ENCODE measurements around the gene OPRL1.

The OPRL1 gene

GRCh38 chr20:64080013-64080812, at the start of gene OPRL1:
Gene OPRL1 (plus strand): TSS chr20:64080082. CDS start chr20:64092721, 12,639 bp downstream.
- DNase-seq, result peak; percentile 64

GRCh38 chr20:64030371-64031134, 49.3 kb upstream of the OPRL1 start:
- DNase-seq, result no peak

GRCh38 chr20:64031822-64032314, 48.0 kb upstream of the OPRL1 start:
- no peak for DNase-seq

- DNase-seq, result no peak
Measured at GRCh38 chr20:64032706-64033624, 46.9 kb upstream of the OPRL1 start.

GRCh38 chr20:64033981-64034493, 45.8 kb upstream of the OPRL1 start:
- DNase-seq, result no peak

- DNase-seq, result no peak
Measured at GRCh38 chr20:64035066-64035932, 44.6 kb upstream of the OPRL1 start.

GRCh38 chr20:64035933-64036345, 43.9 kb upstream of the OPRL1 start, which contains the start of gene C20orf204:
Gene C20orf204 (plus strand): TSS chr20:64036182. CDS start chr20:64036324, 142 bp downstream.
- DNase-seq, result peak; percentile 47

GRCh38 chr20:64036346-64037198, 43.3 kb upstream of the OPRL1 start:
- DNase-seq, result no peak

GRCh38 chr20:64037199-64037497, 42.7 kb upstream of the OPRL1 start:
- DNase-seq, result no peak

GRCh38 chr20:64037498-64038213, 42.2 kb upstream of the OPRL1 start:
- no peak for DNase-seq

- peak; percentile 62 for DNase-seq
Measured at GRCh38 chr20:64038224-64038564, 41.7 kb upstream of the OPRL1 start.

GRCh38 chr20:64038565-64039292, 41.2 kb upstream of the OPRL1 start:
- peak; percentile 84 for DNase-seq

- DNase-seq, result no peak
Measured at GRCh38 chr20:64039293-64040160, 40.4 kb upstream of the OPRL1 start.

- DNase-seq, result no peak
Measured at GRCh38 chr20:64040231-64041039, 39.4 kb upstream of the OPRL1 start.

GRCh38 chr20:64041040-64041780, 38.7 kb upstream of the OPRL1 start:
- peak; percentile 34 for DNase-seq

GRCh38 chr20:64041781-64042053, 38.2 kb upstream of the OPRL1 start:
- DNase-seq, result no peak

Data from NCI-H82 (cell line).